Esophagus muscularis mucosa (tissue), 4 donors: ENCODE data around the gene ARSK.

Source experiments
- EP300 ChIP-seq: sonication (generic); formaldehyde crosslinking; IDR thresholded peaks from one replicate; pipeline ENCODE4 v1.6.1; 2017; ENCODE audit warnings: antibody characterized with exemption
- POLR2A ChIP-seq: fragments of 450-650 bp; IDR thresholded peaks from one replicate; pipeline ENCODE4 v1.6.1; 2017; ENCODE audit warnings: antibody characterized with exemption, moderate library complexity, mild to moderate bottlenecking, low read depth
- POLR2AphosphoS5 ChIP-seq, 2 donors: sonication (generic); formaldehyde crosslinking; IDR thresholded peaks; one replicate each; pipeline ENCODE4 v1.6.1; 2017; ENCODE audit warnings: antibody characterized with exemption in 2 of 2
- TF ChIP-seq, protein P1 (sequence below), 3 experiments: fragments of 200-600 bp in 2 of 3; fragments of 450-650 bp in 1 of 3; sonication (generic) in 2 of 3; IDR thresholded peaks; one replicate each; pipeline ENCODE4 v1.5.1; 2017 to 2019; ENCODE audit warnings: antibody characterized with exemption in 3 of 3, mild to moderate bottlenecking in 2 of 3, moderate library complexity in 1 of 3

DNA sequence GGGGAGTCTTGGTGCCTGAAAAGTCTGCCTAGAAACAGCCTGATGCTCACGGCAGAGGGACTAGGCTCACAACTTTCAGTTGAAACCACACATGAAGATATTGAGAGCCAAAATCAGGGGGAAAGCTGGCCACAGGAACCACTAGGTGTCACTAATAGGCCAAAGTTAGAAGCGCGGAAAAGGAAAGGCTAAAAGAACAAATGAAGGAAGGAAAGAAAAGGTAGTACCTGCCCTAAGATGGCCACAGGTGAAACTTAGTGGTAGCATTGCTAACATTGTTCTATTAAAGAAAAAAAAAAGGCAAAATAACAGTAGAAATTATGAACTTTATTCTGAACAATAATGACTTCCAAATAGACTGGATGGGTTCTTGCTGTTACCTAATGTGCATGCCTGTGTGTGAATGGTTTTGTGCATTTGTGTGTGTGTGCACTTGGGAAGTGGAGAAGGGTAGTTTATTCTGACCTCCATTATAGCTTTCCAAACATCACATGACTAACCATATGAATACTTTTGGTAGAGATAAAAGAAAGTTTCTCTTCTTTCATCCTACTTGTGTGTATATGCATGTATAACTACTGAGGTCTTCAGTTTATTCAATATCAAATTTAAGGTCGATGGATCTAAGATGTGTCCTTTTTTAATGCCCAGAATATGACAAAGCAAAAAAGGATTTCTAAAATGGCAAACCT lies 89.6 kb downstream of the ARSK start:
- TF ChIP-seq POLR2A (no peak), EP300 (no peak), POLR2AphosphoS5 (IDR thresholded peaks at IDR 0.05) (peak; percentile 5 to 20)
- TF ChIP-seq, protein P1, sequence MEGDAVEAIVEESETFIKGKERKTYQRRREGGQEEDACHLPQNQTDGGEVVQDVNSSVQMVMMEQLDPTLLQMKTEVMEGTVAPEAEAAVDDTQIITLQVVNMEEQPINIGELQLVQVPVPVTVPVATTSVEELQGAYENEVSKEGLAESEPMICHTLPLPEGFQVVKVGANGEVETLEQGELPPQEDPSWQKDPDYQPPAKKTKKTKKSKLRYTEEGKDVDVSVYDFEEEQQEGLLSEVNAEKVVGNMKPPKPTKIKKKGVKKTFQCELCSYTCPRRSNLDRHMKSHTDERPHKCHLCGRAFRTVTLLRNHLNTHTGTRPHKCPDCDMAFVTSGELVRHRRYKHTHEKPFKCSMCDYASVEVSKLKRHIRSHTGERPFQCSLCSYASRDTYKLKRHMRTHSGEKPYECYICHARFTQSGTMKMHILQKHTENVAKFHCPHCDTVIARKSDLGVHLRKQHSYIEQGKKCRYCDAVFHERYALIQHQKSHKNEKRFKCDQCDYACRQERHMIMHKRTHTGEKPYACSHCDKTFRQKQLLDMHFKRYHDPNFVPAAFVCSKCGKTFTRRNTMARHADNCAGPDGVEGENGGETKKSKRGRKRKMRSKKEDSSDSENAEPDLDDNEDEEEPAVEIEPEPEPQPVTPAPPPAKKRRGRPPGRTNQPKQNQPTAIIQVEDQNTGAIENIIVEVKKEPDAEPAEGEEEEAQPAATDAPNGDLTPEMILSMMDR (IDR thresholded peaks at IDR 0.05), result peak; percentile 75 to 81 (median 76)
